GM12875 (cell line): Measurements from ENCODE around the gene IGSF3.
"Not testable (repeated sequence)": the region's sequence is repeated elsewhere in the genome, so short reads cannot be mapped to it uniquely, and the experiment has no call there.

Source experiments
- H3K4me3 ChIP-seq: one replicate; pipeline ENCODE4 v1.5.1; 2011; ENCODE audit warnings: low read depth, low read length, control low read depth
- TF ChIP-seq, protein P1 (sequence below): IDR thresholded peaks from 2 replicates; pipeline ENCODE4 v1.5.1; 2011; ENCODE audit warnings: low read depth, mild to moderate bottlenecking, control low read depth, inconsistent platforms, low read length, moderate library complexity, borderline replicate concordance; ENCODE audit not compliant: insufficient read depth

Gene IGSF3

DNA sequence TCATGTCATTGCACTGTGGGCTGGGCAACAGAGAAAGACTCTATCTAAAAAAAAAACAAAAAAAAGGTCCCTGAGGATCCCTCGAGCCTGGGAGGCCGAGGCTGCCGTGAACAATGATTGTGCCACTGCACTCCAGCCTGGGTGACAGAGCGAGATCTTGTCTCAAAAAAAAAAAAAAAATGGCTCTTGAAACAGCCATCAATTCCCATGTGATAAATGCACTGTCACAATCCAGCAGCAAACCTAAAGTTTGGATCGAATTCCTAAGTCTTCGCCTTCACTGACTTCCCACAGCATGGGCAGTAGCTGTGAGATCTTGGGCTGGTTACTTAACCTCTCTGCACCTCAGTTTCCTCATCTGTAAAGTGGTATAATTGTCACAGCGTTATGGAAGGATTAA, 43.5 kb downstream of the IGSF3 start:
- TF ChIP-seq, protein P1, sequence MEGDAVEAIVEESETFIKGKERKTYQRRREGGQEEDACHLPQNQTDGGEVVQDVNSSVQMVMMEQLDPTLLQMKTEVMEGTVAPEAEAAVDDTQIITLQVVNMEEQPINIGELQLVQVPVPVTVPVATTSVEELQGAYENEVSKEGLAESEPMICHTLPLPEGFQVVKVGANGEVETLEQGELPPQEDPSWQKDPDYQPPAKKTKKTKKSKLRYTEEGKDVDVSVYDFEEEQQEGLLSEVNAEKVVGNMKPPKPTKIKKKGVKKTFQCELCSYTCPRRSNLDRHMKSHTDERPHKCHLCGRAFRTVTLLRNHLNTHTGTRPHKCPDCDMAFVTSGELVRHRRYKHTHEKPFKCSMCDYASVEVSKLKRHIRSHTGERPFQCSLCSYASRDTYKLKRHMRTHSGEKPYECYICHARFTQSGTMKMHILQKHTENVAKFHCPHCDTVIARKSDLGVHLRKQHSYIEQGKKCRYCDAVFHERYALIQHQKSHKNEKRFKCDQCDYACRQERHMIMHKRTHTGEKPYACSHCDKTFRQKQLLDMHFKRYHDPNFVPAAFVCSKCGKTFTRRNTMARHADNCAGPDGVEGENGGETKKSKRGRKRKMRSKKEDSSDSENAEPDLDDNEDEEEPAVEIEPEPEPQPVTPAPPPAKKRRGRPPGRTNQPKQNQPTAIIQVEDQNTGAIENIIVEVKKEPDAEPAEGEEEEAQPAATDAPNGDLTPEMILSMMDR = no peak
- no peak overlapping the region for H3K4me3 ChIP-seq

DNA sequence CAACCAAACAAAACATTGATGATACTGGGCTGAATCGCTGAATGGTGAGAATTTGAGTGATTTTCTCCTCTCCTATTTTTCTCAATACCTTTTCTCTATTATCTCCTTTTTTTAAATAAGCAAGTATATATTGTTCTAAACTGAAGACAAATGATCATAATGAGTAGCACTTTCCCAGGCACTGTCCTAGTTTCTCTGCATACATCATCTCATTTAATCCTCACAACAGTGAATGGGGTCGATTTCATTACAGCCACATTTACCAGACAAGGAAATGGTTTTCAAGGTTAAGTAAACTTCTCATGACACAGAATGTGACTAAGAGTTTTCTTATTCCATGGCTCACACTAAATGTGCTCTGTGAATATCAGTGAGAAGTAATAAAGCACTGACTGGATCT, 45.0 kb downstream of the IGSF3 start:
- H3K4me3 ChIP-seq = not testable (repeated sequence)

DNA sequence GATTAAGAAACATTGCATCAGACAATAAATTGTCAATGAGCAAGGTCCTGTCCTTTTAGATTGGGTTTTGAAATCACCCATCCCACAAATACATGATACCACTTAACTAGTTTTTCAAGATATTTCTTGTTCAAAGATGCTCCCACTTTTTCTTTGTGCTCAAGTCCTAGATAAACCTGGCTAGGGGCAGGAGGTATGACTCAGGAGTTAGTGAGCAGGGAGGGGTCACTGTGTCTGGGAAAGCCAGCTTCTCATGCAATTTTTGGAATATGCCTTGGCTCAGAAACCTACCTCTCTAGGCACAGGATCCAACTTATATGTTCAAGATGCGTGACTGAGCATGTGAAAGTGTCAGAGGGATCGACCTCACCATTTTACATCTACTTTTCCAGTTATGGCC, 45.8 kb downstream of the IGSF3 start:
- not testable (repeated sequence) for H3K4me3 ChIP-seq

DNA sequence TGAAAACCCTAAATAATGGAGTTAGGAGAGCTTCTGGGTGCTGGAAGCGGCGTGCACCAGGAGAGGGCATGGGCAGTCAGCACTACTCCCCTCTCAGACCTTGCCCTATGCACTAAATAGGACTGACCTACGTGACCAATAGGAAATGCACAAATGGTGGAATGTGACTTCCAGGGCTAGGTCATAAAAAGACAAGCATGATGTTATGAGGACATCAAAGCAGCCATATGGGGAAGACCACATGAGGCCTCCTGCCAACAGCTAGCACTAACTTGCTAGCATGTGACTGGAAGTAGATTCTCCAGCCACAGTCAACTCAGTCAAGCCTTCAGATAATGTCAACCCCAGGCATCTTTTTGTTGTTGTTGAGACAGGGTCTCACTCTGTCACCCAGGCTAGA, 47.1 kb downstream of the IGSF3 start:
- H3K4me3 ChIP-seq = not testable (repeated sequence)

DNA sequence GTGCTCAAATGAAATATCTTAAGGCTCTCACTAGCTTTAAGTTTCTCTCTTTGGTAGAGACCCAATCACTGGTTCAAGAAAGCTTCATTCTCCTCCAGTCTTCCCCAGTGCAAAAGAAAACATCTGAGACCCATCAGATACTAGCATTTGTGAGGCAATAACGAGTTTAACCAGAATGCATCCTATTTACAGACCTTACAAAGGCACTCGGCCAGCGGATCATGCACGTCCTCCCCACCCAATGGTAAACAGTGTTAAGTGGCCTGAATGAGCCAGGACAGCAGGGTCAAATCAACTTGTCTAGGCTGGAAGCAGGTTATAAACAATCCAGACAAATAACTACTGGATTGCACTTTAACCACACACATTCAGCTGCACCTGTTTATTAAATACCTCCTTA, 48.4 kb downstream of the IGSF3 start:
- H3K4me3 ChIP-seq = not testable (repeated sequence)

DNA sequence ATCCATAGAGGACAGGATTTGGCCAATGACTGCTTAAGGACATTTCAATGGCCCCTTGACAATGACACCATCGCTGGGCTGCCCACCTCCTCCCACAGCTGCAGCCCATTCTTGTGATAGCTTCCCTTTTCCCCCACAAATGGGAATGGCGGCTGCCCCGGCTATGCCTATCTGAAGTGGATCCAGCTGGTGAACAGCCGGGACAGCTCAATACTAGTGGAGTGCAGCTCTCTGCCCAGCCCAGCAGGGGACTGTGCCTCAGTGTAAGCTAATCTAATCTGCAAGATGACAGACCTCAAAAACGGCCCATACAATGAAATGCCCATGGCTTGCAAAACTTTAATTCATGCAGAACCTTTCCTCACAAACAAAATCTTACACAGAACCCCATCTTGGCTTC, 49.7 kb downstream of the IGSF3 start:
- not testable (repeated sequence) for H3K4me3 ChIP-seq

DNA sequence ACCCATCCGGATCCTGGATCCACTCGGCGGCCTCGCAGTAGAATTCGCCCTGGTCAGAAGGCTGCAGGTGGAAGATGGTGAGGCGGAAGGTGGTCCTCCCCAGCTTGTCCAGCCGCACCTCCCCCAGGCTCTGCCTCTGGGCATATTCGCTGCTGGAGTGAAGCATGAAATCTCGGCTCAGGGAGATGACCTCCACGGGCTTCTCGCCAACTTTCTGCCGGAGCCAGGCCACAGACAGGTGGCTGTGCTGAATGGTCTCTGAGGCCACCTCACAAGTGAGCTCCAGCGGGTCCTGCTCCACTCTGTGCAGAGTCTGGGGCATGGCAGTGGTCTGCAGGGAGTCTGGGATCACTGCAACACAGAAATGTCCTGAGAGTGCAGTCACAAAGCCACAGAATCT, 53.7 kb downstream of the IGSF3 start:
- not testable (repeated sequence) for H3K4me3 ChIP-seq

DNA sequence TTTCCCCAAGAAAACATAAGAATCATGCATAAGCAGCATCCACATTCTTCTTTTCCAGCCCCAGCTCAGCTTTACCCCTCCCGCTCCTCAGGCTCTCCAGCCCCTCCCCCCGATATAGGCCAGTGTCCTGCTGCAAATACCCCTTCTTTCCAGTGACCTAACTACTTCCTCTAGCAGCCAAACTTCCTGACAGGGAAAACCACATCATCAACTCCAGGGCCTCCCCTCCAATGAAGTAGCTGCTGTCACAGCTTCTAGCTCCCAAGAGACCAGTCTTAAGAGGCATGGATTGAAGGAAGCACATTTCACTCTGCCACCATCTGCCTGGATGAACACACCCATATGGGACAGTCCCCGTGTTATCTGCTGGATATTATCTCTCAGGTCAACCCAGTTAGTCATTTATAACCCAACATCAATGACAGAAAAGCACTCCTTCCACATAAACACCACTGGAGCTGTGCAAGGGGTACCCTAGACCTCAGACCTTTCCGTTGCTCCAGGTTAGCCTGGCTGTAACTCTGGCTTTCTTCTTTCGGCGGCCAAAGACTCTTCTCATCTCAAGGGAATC, 57.6 kb downstream of the IGSF3 start:
- H3K4me3 ChIP-seq = not testable (repeated sequence)

DNA sequence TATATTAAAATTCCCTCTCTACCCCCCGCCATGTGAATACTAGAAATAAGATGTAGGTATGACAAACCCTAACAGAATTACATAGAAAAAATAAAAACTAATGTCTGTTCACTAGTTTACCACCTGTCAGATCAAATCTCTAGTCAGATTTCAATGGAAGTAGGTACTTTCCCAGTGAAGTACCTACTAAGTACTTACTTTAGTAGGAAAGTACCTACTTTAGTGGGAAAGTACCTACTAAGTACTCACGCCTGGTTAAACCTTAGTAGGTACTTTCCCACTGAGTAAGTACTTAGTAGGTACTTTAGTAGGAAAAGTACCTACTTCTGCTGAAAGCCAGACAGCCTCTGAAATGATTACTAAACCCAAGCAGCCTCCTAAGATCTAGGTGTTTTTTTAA, 58.7 kb downstream of the IGSF3 start:
- not testable (repeated sequence) for H3K4me3 ChIP-seq

DNA sequence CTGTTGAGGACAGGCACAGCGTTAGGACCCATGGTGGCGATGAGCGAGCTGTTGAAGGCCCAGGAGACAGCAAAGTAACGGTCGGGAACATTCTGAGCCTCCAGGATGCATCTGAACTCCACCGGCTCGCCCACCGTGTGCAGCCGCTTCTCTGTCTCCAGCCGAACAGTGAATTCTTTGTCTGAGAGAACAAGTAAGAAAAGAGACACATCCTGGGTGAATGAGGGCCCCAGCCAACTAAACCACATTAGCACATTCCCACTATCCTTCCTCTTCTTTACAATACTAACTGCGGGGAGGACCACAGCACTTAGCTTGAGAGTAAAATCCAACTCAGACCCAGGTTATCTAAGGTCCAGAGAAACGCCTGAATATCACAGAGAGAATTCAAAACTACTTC, 59.4 kb downstream of the IGSF3 start:
- H3K4me3 ChIP-seq = not testable (repeated sequence)

DNA sequence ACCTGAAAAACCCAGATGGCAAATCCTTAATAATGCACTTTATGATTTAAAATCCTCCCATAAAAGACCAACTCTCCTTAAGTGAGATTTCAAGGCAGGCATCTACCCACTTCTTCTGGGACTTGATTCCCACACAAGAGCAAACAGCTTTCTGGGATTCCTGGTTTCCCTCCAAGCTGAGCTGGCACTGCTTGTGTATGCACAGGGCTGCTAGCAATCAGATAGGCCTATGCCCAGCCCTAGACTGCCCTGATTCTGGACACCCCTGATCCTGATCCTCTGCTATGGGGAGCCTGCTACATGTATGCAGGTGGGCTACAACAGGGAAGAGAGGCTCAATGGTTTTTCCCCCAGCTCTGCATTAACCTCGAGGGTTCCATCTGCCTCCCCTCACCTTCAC, 60.1 kb downstream of the IGSF3 start:
- H3K4me3 ChIP-seq = not testable (repeated sequence)

DNA sequence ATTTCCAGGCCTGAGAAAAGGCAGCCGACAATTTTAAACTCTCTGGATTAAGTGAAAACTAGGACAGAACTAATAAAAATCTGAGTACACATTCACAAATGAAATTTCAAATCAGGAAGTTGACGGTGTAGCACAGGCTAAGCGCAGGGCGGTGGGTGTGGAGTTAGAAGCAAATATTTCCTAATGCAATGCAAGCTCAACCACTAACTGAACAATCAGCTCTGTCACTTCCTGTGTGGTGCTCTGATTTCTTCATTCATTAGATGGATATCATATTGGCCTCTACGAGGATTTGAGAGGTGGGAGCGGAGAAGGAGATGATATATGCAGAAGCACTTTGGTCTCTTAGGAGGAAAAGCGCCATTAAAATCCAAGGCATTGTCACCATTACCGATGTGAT, 61.5 kb downstream of the IGSF3 start:
- not testable (repeated sequence) for H3K4me3 ChIP-seq

DNA sequence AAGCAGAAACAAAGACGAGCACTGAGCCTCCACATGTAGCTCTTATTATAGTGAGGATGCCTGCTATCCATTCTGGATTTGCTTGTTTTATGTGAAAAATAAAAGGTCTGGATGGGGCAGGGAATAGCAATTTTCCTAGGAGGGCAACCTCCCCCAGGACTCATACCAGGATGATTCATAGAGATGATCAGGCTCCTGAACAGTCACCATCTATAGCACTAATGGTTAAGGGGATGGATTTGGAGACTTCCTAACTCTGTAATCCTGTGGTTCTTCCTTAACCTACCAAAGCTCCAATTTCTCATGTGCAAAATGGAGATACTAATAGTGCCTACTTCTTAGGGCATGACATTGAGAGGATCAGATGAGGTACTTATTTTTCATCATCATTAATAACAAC, 62.2 kb downstream of the IGSF3 start:
- no peak overlapping the region for H3K4me3 ChIP-seq
- TF ChIP-seq, protein P1 = no peak

DNA sequence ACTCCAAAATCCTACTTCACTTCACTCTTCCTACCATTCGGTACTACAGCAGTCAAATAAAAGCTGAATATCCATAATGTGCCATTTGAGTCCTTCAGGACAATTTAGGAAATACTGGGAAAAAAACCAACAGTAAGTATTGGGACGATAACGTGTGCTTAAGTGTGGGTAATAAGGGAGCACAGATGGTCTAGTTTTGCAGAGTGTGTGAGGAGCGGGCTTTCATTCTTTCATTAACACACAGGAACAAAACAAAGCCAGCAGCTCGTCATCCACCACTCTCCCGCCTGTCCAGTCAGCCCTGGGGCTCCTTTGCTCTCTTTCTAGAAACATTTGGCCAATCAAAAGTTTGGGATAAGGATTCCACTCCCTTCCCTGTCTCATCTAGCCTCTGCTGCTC, 63.1 kb downstream of the IGSF3 start:
- H3K4me3 ChIP-seq = not testable (repeated sequence)

DNA sequence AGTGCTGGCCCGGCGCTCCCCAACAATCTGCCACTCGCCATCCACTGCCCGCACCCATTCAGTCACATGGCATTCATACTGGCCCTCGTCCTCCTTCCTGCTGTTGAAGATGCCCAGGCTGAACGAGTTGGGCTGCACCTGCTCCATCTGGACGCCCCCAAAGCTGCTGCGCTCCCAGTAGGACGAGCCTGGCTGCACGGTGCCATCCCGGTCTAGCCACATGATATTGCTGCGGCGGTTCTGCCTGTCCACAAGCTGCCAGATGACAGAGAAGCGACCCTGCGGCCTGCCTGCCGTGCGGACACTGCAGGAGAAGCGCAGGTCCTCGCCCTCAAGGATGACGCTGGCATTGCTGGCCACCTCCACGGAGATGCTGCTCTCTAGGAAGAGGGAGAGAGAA, 63.9 kb downstream of the IGSF3 start:
- not testable (repeated sequence) for H3K4me3 ChIP-seq

DNA sequence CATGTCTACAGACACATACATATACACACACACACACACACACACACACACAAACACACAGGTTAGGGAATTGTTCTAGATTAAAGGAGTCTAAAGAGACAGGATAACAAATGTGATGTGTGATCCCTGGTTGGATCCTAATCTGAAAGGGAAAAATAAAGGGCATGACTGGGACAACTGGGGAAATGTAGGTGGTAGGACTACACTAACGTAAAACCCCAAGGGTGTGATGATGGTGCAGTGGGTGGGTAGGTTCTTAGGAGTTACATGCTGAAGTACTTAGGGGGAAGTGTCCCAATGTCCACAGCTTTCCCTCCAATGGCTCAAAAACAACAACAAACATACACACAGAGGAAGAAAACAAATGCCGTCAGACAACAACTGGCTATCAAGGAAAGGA, 68.2 kb downstream of the IGSF3 start:
- H3K4me3 ChIP-seq = not testable (repeated sequence)

DNA sequence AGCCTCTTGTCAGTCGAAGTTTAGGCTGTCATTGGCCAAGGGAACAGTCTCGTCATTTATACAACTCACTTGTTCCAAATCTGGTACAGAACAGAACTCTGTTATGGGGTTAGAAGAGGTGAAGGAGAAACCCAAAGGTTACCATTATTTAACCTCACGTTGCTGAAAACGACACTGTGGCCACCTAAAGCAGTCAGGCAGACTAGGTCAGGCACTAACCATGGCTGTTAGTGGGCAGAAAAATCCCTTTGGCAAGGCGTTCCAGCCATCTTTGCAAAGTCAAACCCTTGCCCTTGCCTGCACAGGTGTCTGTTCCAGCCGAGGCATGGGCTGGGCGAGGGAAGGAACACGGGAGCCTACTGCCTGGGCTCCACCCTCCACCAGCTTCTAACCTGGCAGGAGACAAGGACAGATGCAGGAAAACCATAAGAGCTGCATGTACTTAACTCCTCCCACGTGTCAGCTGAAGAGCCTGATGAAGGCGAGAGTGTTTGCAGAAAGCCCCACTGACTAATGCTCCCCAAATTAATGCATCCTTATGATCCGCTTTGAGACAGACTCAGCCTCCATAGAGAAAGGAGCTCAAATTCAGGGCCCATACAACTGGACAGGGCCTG, 69.0 kb downstream of the IGSF3 start:
- H3K4me3 ChIP-seq = not testable (repeated sequence)

DNA sequence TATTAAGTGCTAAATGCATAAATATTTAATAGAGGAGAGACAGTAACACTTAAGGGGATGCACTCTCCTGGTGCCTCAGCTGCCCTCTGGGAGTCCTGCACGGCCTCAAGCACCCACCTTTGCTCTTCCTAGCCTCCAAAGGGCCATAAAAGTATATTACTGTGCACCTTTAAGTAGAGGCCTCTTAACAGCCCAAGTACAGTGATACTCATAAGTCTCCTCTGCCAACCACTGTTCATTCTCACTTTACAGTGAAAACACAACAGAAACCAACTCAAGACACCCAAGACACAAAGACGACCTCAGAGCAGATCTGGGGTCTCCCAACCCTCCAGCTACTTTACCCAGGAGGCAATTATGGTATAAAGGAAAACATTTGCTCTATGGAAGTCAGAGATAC, 70.1 kb downstream of the IGSF3 start:
- not testable (repeated sequence) for H3K4me3 ChIP-seq

DNA sequence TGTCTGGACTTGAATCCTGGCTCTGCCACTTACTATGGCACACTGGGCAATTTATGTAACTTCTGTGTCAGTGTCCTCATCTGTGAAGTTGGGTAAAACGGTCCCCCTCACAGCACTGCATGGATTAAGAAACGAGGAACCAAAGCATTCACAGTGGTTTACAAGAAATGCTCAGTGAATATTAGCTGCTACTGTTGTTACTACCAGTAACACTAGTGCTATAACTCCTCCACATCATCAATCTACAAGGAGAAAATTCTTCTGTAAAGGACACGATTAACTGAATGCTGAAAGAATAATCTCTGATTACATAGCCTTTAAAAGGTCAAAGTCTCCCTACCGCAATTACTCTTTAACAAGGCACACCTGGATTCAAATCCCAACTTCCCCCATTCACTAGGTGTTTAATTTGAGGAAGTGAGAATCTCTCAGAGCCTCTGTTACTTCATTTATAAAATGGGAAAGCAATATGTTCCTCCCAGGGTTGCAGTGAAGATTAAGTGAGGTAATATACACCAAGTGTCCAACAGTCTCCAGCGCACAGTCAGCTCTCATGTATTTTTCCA, 70.7 kb downstream of the IGSF3 start:
- H3K4me3 ChIP-seq = not testable (repeated sequence)
